ENCODE measurements around the gene PTTG1IP. TPM values are rescaled to one million over a fixed set of nuclear protein-coding genes. Genes with fewer than 3 reads are reported as not detected.

The PTTG1IP gene
- total RNA-seq, 1 donor, result 413 TPM

DNA sequence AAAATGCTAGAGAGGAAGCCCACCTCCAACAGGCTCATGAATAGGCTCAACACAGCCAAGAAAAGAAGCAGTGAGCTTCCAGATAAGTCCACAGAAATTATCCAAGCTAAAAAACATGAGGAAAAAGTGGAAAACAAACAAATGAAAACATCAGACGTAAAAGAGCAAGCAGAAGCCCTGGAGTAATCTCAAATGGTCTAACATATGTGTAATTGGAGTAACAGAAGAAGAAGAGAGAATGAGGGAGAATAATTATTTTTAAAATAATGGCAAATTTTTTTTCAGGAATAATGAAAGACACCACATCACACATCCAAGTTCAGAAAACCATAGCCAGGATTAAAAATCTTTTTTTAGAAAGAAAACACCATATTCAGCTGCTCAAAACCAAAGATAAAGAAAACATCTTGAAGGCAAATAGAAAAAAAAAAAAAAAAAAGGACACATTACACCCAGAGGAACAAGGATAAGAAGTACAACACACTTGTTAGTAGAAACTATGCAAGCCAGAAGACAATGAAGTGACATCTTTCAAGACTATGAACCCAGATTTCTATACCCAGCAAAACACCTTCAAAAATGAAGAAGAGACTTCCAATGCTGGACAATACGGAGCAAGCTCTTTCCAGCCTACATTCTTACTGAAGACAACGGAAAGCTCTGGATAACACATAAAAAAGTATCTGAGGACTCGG lies 45.0 kb downstream of the PTTG1IP start:
- Histone ChIP-seq H4K20me1 (ENCODE audit: insufficient read depth, low read length) (no peaks in the 10 kb centered on the region), H3K4me1 (ENCODE audit: insufficient read depth, low read length) (no peaks in the 10 kb centered on the region), H3K27ac (ENCODE audit: low read depth, low read length) (no peak overlapping the region), H3K79me2 (ENCODE audit: insufficient read depth, low read length) (no peaks in the 10 kb centered on the region), H3K36me3 (ENCODE audit: insufficient read depth, low read length) (no peaks in the 10 kb centered on the region), H3K4me2 (ENCODE audit: insufficient read depth, low read length) (no peak overlapping the region), H2AFZ (ENCODE audit: low read length) (no peak overlapping the region), H3K27me3 (ENCODE audit: insufficient read depth, low read length) (peaks cover 3% of the 10 kb centered on the region), H3K9me3 (ENCODE audit: low read depth, low read length) (peaks cover 10% of the 10 kb centered on the region), H3K4me3 (ENCODE audit: insufficient read depth, low read length) (no peak overlapping the region)
- DNase-seq (ENCODE audit: insufficient read length, low spot score, missing footprints), result peak; percentile 31
- TF ChIP-seq CTCF (IDR thresholded peaks at IDR 0.05; ENCODE audit: extremely low read depth, low read depth, low read length), result no peak

- H3K27ac ChIP-seq (ENCODE audit: low read depth, low read length), result no peak overlapping the region
- H3K4me2 ChIP-seq (ENCODE audit: insufficient read depth, low read length), result no peak overlapping the region
- peaks cover 3% of the 10 kb centered on the region for H3K27me3 ChIP-seq (ENCODE audit: insufficient read depth, low read length)
- H3K36me3 ChIP-seq (ENCODE audit: insufficient read depth, low read length), result no peaks in the 10 kb centered on the region
- H3K4me1 ChIP-seq (ENCODE audit: insufficient read depth, low read length), result peaks cover 3% of the 10 kb centered on the region
- no peaks in the 10 kb centered on the region for H3K79me2 ChIP-seq (ENCODE audit: insufficient read depth, low read length)
- H2AFZ ChIP-seq (ENCODE audit: low read length), result no peak overlapping the region
- peaks cover 18% of the 10 kb centered on the region for H3K9me3 ChIP-seq (ENCODE audit: low read depth, low read length)
- DNase-seq (ENCODE audit: insufficient read length, low spot score, missing footprints), result no peak
- no peak overlapping the region for H3K4me3 ChIP-seq (ENCODE audit: insufficient read depth, low read length)
- no peak for TF ChIP-seq CTCF (IDR thresholded peaks at IDR 0.05; ENCODE audit: extremely low read depth, low read depth, low read length)
- no peaks in the 10 kb centered on the region for H4K20me1 ChIP-seq (ENCODE audit: insufficient read depth, low read length)
Observed at GRCh38 chr21:44823179-44823660, 50.3 kb downstream of the PTTG1IP start.

DNA sequence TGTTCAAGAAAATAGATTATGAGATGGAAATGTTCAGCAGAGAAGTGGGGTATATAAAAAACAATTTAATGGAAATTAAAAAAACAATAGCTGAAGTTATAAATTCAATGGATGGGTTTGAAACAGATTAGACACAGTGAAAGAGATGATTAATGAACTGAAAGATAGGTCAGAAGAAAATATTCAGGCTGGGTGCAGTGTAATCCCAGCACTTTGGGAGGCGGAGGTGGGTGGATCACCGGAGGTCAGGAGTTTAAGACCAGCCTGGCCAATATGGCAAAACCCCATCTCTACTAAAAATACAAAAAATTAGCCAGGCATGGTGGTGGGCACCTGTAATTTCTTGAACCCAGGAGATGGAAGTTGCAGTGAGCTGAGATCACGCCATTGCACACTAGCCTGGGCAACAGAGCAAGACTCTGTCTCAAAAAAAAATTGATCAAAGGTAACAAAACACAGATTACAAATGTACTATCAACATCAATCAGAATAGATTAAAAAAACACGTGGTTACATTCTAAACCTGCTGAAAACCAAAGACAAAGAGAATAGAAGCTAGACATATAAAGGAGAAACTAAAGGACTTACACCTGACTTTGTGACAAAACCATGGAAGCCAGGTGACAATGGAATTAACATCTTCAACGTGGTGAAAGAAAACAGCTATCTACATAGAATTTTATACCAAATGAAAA lies 50.9 kb downstream of the PTTG1IP start:
- Histone ChIP-seq H3K4me2 (ENCODE audit: insufficient read depth, low read length) (no peak overlapping the region), H3K9me3 (ENCODE audit: low read depth, low read length) (peaks cover 13% of the 10 kb centered on the region), H3K79me2 (ENCODE audit: insufficient read depth, low read length) (no peaks in the 10 kb centered on the region), H3K4me1 (ENCODE audit: insufficient read depth, low read length) (peaks cover 3% of the 10 kb centered on the region), H2AFZ (ENCODE audit: low read length) (no peak overlapping the region), H3K4me3 (ENCODE audit: insufficient read depth, low read length) (no peak overlapping the region), H4K20me1 (ENCODE audit: insufficient read depth, low read length) (no peaks in the 10 kb centered on the region), H3K27ac (ENCODE audit: low read depth, low read length) (no peak overlapping the region), H3K27me3 (ENCODE audit: insufficient read depth, low read length) (peaks cover 3% of the 10 kb centered on the region), H3K36me3 (ENCODE audit: insufficient read depth, low read length) (no peaks in the 10 kb centered on the region)
- no peak for TF ChIP-seq CTCF (IDR thresholded peaks at IDR 0.05; ENCODE audit: extremely low read depth, low read depth, low read length)
- DNase-seq (ENCODE audit: insufficient read length, low spot score, missing footprints), result no peak

- Histone ChIP-seq H4K20me1 (ENCODE audit: insufficient read depth, low read length) (peaks cover 9% of the 10 kb centered on the region), H3K4me3 (ENCODE audit: insufficient read depth, low read length) (no peak overlapping the region), H3K27ac (ENCODE audit: low read depth, low read length) (no peak overlapping the region), H3K79me2 (ENCODE audit: insufficient read depth, low read length) (peaks cover 17% of the 10 kb centered on the region), H3K9me3 (ENCODE audit: low read depth, low read length) (peaks cover 11% of the 10 kb centered on the region), H3K27me3 (ENCODE audit: insufficient read depth, low read length) (peaks cover under 1% of the 10 kb centered on the region), H2AFZ (ENCODE audit: low read length) (no peak overlapping the region), H3K36me3 (ENCODE audit: insufficient read depth, low read length) (no peaks in the 10 kb centered on the region), H3K4me1 (ENCODE audit: insufficient read depth, low read length) (peaks cover 10% of the 10 kb centered on the region), H3K4me2 (ENCODE audit: insufficient read depth, low read length) (no peak overlapping the region)
- no peak for TF ChIP-seq CTCF (IDR thresholded peaks at IDR 0.05; ENCODE audit: extremely low read depth, low read depth, low read length)
- DNase-seq (ENCODE audit: insufficient read length, low spot score, missing footprints), result peak; percentile 98
Observed at GRCh38 chr21:44820851-44821250, 52.6 kb downstream of the PTTG1IP start.
